WTC11 (cell line): ENCODE data around the gene PAX4. TPM values are rescaled to one million over a fixed set of nuclear protein-coding genes. Genes with fewer than 3 reads are reported as not detected.

Source experiments
- ATAC-seq: fragments of 200-7000 bp; cut with Tn5 transposase; 2 replicates; pipeline ENCODE4 v1.10.0; 2021; ENCODE audit warnings: mild to moderate bottlenecking, moderate library complexity
- CTCF ChIA-PET: fragments of 300-600 bp; sonication (Branson Sonifier 250); formaldehyde crosslinking; loops from one replicate; lab custom pipeline; 2021; ENCODE audit warnings: antibody characterized with exemption; lab: Charles Lee
- POLR2A ChIA-PET: fragments of 350-600 bp; sonication (Branson Sonifier 250); formaldehyde crosslinking; loops from one replicate; lab custom pipeline; 2021; ENCODE audit warnings: antibody characterized with exemption; lab: Charles Lee
- DNase-seq: peaks from one replicate; pipeline ENCODE4 v3.0.0; 2021; ENCODE audit warnings: low spot score
- H3K27ac Mint-ChIP-seq: 2 replicates; pipeline ENCODE4 v1.8.0; 2021; ENCODE audit warnings: mixed read lengths
- H3K27me3 Mint-ChIP-seq: 2 replicates; pipeline ENCODE4 v1.8.0; 2021; ENCODE audit warnings: low read depth, mild to moderate bottlenecking, moderate library complexity, mixed read lengths
- H3K36me3 Mint-ChIP-seq: 2 replicates; pipeline ENCODE4 v1.8.0; 2021; ENCODE audit warnings: mixed read lengths
- H3K4me1 Mint-ChIP-seq: 2 replicates; pipeline ENCODE4 v1.8.0; 2022; ENCODE audit warnings: mixed read lengths
- H3K4me3 Mint-ChIP-seq: 2 replicates; pipeline ENCODE4 v1.8.0; 2021; ENCODE audit warnings: mild to moderate bottlenecking, moderate library complexity, mixed read lengths
- H3K9me3 Mint-ChIP-seq: 2 replicates; pipeline ENCODE4 v1.8.0; 2021; ENCODE audit warnings: mixed read lengths
- CREM ChIP-seq: sonication (generic); formaldehyde crosslinking; IDR thresholded peaks from 2 replicates; pipeline ENCODE4 v1.8.1; 2022; ENCODE audit warnings: mild to moderate bottlenecking, missing genetic modification reagents, moderate library complexity
- ESRRA ChIP-seq: sonication (generic); formaldehyde crosslinking; IDR thresholded peaks from 2 replicates; pipeline ENCODE4 v1.8.1; 2022; ENCODE audit warnings: mild to moderate bottlenecking, missing genetic modification reagents, borderline replicate concordance
- ETV6 ChIP-seq: sonication (generic); formaldehyde crosslinking; IDR thresholded peaks from 2 replicates; pipeline ENCODE4 v1.8.1; 2022; ENCODE audit warnings: mild to moderate bottlenecking, missing genetic modification reagents
- FOXJ3 ChIP-seq: sonication (generic); formaldehyde crosslinking; IDR thresholded peaks from 2 replicates; pipeline ENCODE4 v1.9.0; 2021; ENCODE audit warnings: missing genetic modification reagents, mild to moderate bottlenecking, borderline replicate concordance
- JUN ChIP-seq: sonication (generic); formaldehyde crosslinking; IDR thresholded peaks from 2 replicates; pipeline ENCODE4 v1.8.0; 2023; ENCODE audit warnings: mild to moderate bottlenecking, missing genetic modification reagents
- KAT7 ChIP-seq: sonication (generic); formaldehyde crosslinking; IDR thresholded peaks from 2 replicates; pipeline ENCODE4 v1.8.1; 2023; ENCODE audit warnings: missing genetic modification reagents, mild to moderate bottlenecking, borderline replicate concordance
- MYBL2 ChIP-seq: sonication (generic); formaldehyde crosslinking; IDR thresholded peaks from 2 replicates; pipeline ENCODE4 v1.8.1; 2023; ENCODE audit warnings: mild to moderate bottlenecking, moderate library complexity, missing genetic modification reagents
- NFATC4 ChIP-seq: fragments of 250-450 bp; sonication (Bioruptor Pico); IDR thresholded peaks from 2 replicates; pipeline ENCODE4 v1.9.0; 2021; ENCODE audit warnings: mild to moderate bottlenecking
- NFE2L1 ChIP-seq: sonication (generic); formaldehyde crosslinking; IDR thresholded peaks from 2 replicates; pipeline ENCODE4 v1.8.1; 2023; ENCODE audit warnings: missing genetic modification reagents
- NFYB ChIP-seq: sonication (generic); formaldehyde crosslinking; conservative IDR thresholded peaks from 2 replicates; pipeline ENCODE4 v1.8.0; 2022; ENCODE audit warnings: low read depth, missing genetic modification reagents
- NR1H2 ChIP-seq: sonication (generic); formaldehyde crosslinking; IDR thresholded peaks from 2 replicates; pipeline ENCODE4 v1.9.0; 2021; ENCODE audit warnings: mild to moderate bottlenecking, moderate library complexity, missing genetic modification reagents
- OVOL2 ChIP-seq: fragments of 250-450 bp; sonication (Bioruptor Pico); IDR thresholded peaks from 2 replicates; pipeline ENCODE4 v1.9.0; 2021; ENCODE audit warnings: mild to moderate bottlenecking, borderline replicate concordance
- PRRX2 ChIP-seq: fragments of 250-450 bp; sonication (Bioruptor Pico); IDR thresholded peaks from 2 replicates; pipeline ENCODE4 v1.8.0; 2021; ENCODE audit warnings: mild to moderate bottlenecking
- RELA ChIP-seq: sonication (generic); formaldehyde crosslinking; IDR thresholded peaks from 2 replicates; pipeline ENCODE4 v1.8.1; 2022; ENCODE audit warnings: missing genetic modification reagents, mild to moderate bottlenecking, borderline replicate concordance
- SMAD4 ChIP-seq: sonication (generic); formaldehyde crosslinking; IDR thresholded peaks from 2 replicates; pipeline ENCODE4 v1.8.0; 2022; ENCODE audit warnings: mild to moderate bottlenecking, missing genetic modification reagents
- SP1 ChIP-seq: sonication (generic); formaldehyde crosslinking; conservative IDR thresholded peaks from 2 replicates; pipeline ENCODE4 v1.8.1; 2022; ENCODE audit warnings: missing genetic modification reagents
- TEAD1 ChIP-seq: sonication (generic); formaldehyde crosslinking; IDR thresholded peaks from 2 replicates; pipeline ENCODE4 v1.8.0; 2022; ENCODE audit warnings: mild to moderate bottlenecking, missing genetic modification reagents
- ZNF121 ChIP-seq: sonication (generic); formaldehyde crosslinking; IDR thresholded peaks from 2 replicates; pipeline ENCODE4 v1.8.0; 2023; ENCODE audit warnings: missing genetic modification reagents
- ZNF416 ChIP-seq: fragments of 250-450 bp; sonication (Bioruptor Pico); IDR thresholded peaks from 2 replicates; pipeline ENCODE4 v1.9.0; 2021; ENCODE audit warnings: mild to moderate bottlenecking, inconsistent platforms
- ZNF423 ChIP-seq: fragments of 250-450 bp; sonication (Bioruptor Pico); IDR thresholded peaks from 2 replicates; pipeline ENCODE4 v2.1.2; 2022; ENCODE audit warnings: mild to moderate bottlenecking, moderate library complexity
- total RNA-seq: library from RNA; stranded (reverse); gene quantifications from 3 replicates; pipeline ENCODE4 v1.2.3, GENCODE V29; 2021
- TF ChIP-seq, protein P1 (sequence below): sonication (generic); formaldehyde crosslinking; IDR thresholded peaks from 2 replicates; pipeline ENCODE4 v1.8.0; 2023; ENCODE audit warnings: missing genetic modification reagents, mild to moderate bottlenecking, borderline replicate concordance
- TF ChIP-seq, protein P2 (sequence below): sonication (generic); formaldehyde crosslinking; conservative IDR thresholded peaks from 2 replicates; pipeline ENCODE4 v1.8.1; 2022; ENCODE audit warnings: mild to moderate bottlenecking, missing genetic modification reagents
- TF ChIP-seq, protein P3 (sequence below): sonication (generic); formaldehyde crosslinking; IDR thresholded peaks from 2 replicates; pipeline ENCODE4 v1.8.1; 2023; ENCODE audit warnings: mild to moderate bottlenecking, moderate library complexity, missing genetic modification reagents
- TF ChIP-seq, protein P4 (sequence below): sonication (generic); formaldehyde crosslinking; IDR thresholded peaks from 2 replicates; pipeline ENCODE4 v1.8.0; 2022; ENCODE audit warnings: mild to moderate bottlenecking, missing genetic modification reagents
- TF ChIP-seq, protein P5 (sequence below): fragments of 200-600 bp; IDR thresholded peaks from 2 replicates; pipeline ENCODE4 v1.8.0; 2022; ENCODE audit warnings: antibody characterized with exemption

The PAX4 gene
- total RNA-seq, 1 experiment from 2014 or later = not detected

DNA sequence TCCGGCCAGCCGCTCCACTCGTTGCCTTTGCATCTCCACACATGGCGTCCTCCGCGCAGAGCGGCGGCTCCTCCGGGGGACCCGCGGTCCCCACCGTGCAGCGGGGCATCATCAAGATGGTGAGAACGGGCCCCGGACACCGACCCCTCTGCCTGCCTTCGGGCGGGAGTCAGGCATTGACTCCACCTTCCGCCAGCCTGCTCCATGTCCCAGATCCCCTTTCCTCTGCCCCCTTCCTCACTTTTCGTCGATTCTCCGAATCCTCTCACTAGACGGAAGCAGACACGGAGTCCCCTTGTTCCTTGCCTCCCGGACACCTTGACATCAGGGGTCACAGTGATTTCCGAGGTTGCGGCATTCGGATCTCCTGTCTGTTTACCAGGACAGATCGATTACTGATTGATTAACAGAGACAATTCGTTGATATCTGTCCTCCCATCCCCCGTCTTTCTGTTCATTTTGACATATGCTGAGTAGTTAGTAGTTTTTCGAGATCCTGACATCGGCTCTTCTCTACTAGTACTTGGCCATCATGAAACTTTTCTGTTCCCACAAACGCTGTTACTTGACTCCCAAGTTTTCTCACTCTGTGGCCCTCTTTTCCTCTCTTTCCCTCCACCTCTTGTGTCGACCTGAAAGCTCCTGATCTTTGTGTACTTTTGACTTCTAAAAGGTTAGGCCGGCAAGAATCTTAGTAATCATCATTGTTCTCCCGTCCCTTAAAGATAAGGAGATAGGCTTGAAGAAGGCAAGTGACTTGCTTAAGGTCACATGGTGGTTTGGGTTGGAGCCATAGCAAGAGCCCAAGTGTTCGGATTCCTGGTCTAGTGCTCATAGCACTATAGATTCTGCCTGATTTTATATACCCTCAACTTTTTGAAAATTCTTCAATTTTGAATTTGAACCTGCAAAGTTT lies 34.6 kb upstream of the PAX4 start:
- Mint-ChIP-seq H3K27me3 (no peaks in the 10 kb centered on the region), H3K4me3 (peak overlapping the region; percentile 100; the same call in 1 of the 2 replicates), H3K27ac (peak overlapping the region; percentile 97), H3K36me3 (peaks cover 16% of the 10 kb centered on the region), H3K9me3 (no peaks in the 10 kb centered on the region), H3K4me1 (peaks cover 35% of the 10 kb centered on the region)
- ATAC-seq (no peak), DNase-seq (no peak)
- CTCF ChIA-PET = no interaction called here
- TF ChIP-seq KAT7 (CRISPR knock-in tag) (no peak), RELA (CRISPR knock-in tag) (peak; percentile 72; the same call in 1 of the 2 replicates), ZNF121 (CRISPR knock-in tag) (peak; percentile 91)
- TF ChIP-seq, protein P1, sequence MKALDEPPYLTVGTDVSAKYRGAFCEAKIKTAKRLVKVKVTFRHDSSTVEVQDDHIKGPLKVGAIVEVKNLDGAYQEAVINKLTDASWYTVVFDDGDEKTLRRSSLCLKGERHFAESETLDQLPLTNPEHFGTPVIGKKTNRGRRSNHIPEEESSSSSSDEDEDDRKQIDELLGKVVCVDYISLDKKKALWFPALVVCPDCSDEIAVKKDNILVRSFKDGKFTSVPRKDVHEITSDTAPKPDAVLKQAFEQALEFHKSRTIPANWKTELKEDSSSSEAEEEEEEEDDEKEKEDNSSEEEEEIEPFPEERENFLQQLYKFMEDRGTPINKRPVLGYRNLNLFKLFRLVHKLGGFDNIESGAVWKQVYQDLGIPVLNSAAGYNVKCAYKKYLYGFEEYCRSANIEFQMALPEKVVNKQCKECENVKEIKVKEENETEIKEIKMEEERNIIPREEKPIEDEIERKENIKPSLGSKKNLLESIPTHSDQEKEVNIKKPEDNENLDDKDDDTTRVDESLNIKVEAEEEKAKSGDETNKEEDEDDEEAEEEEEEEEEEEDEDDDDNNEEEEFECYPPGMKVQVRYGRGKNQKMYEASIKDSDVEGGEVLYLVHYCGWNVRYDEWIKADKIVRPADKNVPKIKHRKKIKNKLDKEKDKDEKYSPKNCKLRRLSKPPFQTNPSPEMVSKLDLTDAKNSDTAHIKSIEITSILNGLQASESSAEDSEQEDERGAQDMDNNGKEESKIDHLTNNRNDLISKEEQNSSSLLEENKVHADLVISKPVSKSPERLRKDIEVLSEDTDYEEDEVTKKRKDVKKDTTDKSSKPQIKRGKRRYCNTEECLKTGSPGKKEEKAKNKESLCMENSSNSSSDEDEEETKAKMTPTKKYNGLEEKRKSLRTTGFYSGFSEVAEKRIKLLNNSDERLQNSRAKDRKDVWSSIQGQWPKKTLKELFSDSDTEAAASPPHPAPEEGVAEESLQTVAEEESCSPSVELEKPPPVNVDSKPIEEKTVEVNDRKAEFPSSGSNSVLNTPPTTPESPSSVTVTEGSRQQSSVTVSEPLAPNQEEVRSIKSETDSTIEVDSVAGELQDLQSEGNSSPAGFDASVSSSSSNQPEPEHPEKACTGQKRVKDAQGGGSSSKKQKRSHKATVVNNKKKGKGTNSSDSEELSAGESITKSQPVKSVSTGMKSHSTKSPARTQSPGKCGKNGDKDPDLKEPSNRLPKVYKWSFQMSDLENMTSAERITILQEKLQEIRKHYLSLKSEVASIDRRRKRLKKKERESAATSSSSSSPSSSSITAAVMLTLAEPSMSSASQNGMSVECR (CRISPR knock-in tag) = peak; percentile 74; the same call in 1 of the 2 replicates
- POLR2A ChIA-PET = interaction anchor here (0.7 kb wide), 1 partner anchor 200 kb away, joined by 3 read pairs; no protein-coding TSS in a partner anchor

DNA sequence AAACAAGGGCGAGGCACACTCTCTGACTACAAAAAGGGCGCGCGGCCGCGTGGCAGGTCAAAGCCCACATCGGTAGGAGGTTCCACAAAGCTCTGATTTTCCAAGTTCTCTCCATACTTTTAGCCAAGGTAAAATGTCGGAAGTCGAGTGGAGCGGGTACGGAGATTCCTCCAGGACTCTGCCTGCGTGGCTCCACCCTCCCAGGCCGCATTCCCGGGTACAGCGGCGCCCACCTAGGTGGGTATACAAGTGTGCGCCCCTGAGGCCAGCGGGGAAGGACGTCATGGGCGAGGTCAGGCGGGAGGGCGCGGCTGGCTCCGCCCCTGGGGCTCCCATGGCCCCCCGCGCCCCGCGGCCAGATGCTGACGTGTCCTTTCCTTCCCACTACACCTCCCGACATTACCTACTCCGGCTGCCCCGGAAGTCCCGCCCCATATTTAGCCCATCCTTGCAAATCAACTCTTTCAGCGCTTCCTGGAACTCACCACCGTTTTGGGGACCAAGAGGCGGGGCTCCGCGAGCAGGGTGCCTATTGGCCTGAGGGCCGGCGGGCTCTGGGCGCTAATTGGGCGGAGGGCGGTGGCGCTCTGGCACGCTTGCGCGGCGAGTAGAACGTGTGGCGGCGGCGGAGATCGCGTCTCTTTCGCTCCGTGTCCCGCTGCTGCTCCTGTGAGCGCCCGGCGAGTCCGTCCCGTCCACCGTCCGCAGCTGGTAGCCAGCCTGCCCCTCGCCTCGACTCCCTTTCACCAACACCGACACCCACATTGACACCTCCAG lies 33.8 kb upstream of the PAX4 start, which contains the start of gene SND1:
SND1 (plus strand) TSS at position 639 of the 777 bp plus-strand sequence. CDS start 180 bp downstream, outside the sequence.
- H3K36me3 Mint-ChIP-seq = peaks cover 12% of the 10 kb centered on the region; the same call in 1 of the 2 replicates
- peak within 1 kb of the TSS; percentile 97 for H3K27ac Mint-ChIP-seq
- DNase-seq = peak; percentile 99
- H3K4me1 Mint-ChIP-seq = peaks cover 35% of the 10 kb centered on the region
- H3K4me3 Mint-ChIP-seq = peak within 1 kb of the TSS; percentile 100; the same call in 1 of the 2 replicates
- ChIA-PET CTCF (interaction anchor here (1.7 kb wide), 1 partner anchor 23 kb away, joined by 9 read pairs; no protein-coding TSS in a partner anchor), POLR2A (interaction anchor here (0.7 to 1.2 kb wide), 2 partner anchors 63 to 201 kb away, joined by 3 to 5 read pairs; no protein-coding TSS in a partner anchor)
- H3K9me3 Mint-ChIP-seq = no peaks in the 10 kb centered on the region
- ATAC-seq = peak; percentile 93
- no peaks in the 10 kb centered on the region for H3K27me3 Mint-ChIP-seq
- TF ChIP-seq ETV6 (CRISPR knock-in tag) = peak; percentile 61
- peak; percentile 45; the same call in 1 of the 2 replicates for TF ChIP-seq ZNF423 (CRISPR knock-in tag)
- TF ChIP-seq NFE2L1 (CRISPR knock-in tag) = peak; percentile 86; the same call in 1 of the 2 replicates
- no peak for TF ChIP-seq NR1H2 (CRISPR knock-in tag)
- TF ChIP-seq NFYB = peak; percentile 89
- TF ChIP-seq CREM (CRISPR knock-in tag) = peak; percentile 64; the same call in 1 of the 2 replicates
- TF ChIP-seq FOXJ3 (CRISPR knock-in tag) = no peak
- TF ChIP-seq TEAD1 (CRISPR knock-in tag) = peak; percentile 32; the same call in 1 of the 2 replicates
- TF ChIP-seq, protein P2, sequence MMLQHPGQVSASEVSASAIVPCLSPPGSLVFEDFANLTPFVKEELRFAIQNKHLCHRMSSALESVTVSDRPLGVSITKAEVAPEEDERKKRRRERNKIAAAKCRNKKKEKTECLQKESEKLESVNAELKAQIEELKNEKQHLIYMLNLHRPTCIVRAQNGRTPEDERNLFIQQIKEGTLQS (CRISPR knock-in tag) = no peak
- TF ChIP-seq ESRRA = no peak; the same call in 1 of the 2 replicates
- TF ChIP-seq OVOL2 (CRISPR knock-in tag) = no peak
- peak; percentile 67 for TF ChIP-seq SP1 (CRISPR knock-in tag)
- TF ChIP-seq, protein P3, sequence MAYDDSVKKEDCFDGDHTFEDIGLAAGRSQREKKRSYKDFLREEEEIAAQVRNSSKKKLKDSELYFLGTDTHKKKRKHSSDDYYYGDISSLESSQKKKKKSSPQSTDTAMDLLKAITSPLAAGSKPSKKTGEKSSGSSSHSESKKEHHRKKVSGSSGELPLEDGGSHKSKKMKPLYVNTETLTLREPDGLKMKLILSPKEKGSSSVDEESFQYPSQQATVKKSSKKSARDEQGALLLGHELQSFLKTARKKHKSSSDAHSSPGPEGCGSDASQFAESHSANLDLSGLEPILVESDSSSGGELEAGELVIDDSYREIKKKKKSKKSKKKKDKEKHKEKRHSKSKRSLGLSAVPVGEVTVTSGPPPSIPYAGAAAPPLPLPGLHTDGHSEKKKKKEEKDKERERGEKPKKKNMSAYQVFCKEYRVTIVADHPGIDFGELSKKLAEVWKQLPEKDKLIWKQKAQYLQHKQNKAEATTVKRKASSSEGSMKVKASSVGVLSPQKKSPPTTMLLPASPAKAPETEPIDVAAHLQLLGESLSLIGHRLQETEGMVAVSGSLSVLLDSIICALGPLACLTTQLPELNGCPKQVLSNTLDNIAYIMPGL (CRISPR knock-in tag) = peak; percentile 78; the same call in 1 of the 2 replicates
- no peak for TF ChIP-seq MYBL2 (CRISPR knock-in tag)
- 0 out of 2 replicates have a peak, but pooled peaks have one; percentile 51 for TF ChIP-seq ZNF416
- no peak for TF ChIP-seq SMAD4 (CRISPR knock-in tag)
- TF ChIP-seq, protein P4, sequence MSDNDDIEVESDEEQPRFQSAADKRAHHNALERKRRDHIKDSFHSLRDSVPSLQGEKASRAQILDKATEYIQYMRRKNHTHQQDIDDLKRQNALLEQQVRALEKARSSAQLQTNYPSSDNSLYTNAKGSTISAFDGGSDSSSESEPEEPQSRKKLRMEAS (CRISPR knock-in tag) = peak; percentile 83
- no peak for TF ChIP-seq NFATC4 (CRISPR knock-in tag)
- no peak for TF ChIP-seq JUN (CRISPR knock-in tag)
- TF ChIP-seq, protein P5, sequence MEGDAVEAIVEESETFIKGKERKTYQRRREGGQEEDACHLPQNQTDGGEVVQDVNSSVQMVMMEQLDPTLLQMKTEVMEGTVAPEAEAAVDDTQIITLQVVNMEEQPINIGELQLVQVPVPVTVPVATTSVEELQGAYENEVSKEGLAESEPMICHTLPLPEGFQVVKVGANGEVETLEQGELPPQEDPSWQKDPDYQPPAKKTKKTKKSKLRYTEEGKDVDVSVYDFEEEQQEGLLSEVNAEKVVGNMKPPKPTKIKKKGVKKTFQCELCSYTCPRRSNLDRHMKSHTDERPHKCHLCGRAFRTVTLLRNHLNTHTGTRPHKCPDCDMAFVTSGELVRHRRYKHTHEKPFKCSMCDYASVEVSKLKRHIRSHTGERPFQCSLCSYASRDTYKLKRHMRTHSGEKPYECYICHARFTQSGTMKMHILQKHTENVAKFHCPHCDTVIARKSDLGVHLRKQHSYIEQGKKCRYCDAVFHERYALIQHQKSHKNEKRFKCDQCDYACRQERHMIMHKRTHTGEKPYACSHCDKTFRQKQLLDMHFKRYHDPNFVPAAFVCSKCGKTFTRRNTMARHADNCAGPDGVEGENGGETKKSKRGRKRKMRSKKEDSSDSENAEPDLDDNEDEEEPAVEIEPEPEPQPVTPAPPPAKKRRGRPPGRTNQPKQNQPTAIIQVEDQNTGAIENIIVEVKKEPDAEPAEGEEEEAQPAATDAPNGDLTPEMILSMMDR = no peak
- no peak for TF ChIP-seq PRRX2
